ENCODE measurements around the gene PCDH19.

GRCh38 chrX:100277231-100277630 lies 132.8 kb downstream of the PCDH19 start:
- TF ChIP-seq, protein P1, sequence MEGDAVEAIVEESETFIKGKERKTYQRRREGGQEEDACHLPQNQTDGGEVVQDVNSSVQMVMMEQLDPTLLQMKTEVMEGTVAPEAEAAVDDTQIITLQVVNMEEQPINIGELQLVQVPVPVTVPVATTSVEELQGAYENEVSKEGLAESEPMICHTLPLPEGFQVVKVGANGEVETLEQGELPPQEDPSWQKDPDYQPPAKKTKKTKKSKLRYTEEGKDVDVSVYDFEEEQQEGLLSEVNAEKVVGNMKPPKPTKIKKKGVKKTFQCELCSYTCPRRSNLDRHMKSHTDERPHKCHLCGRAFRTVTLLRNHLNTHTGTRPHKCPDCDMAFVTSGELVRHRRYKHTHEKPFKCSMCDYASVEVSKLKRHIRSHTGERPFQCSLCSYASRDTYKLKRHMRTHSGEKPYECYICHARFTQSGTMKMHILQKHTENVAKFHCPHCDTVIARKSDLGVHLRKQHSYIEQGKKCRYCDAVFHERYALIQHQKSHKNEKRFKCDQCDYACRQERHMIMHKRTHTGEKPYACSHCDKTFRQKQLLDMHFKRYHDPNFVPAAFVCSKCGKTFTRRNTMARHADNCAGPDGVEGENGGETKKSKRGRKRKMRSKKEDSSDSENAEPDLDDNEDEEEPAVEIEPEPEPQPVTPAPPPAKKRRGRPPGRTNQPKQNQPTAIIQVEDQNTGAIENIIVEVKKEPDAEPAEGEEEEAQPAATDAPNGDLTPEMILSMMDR (IDR thresholded peaks at IDR 0.05), result no peak
- no peak for TF ChIP-seq POLR2A (IDR thresholded peaks at IDR 0.05)

All from heart left ventricle (tissue), 13 donors.